ENCODE measurements around the gene DEPDC7. TPM values are rescaled to one million over a fixed set of nuclear protein-coding genes. Genes with fewer than 3 reads are reported as not detected.
"Not testable (repeated sequence)": the region's sequence is repeated elsewhere in the genome, so short reads cannot be mapped to it uniquely, and the experiment has no call there.

The DEPDC7 gene
- total and polyA plus RNA-seq, 2 experiments from 2014 or later = 8.6 to 10.9 TPM

- TF ChIP-seq CREB1 (CRISPR knock-in tag; IDR thresholded peaks at IDR 0.05; ENCODE audit: low read depth) = no peak
- H3K27ac Mint-ChIP-seq = no peak overlapping the region
- no peaks in the 10 kb centered on the region for H3K9me2 ChIP-seq (ENCODE audit: insufficient read depth)
- H3K4me3 Mint-ChIP-seq = no peak overlapping the region
- H4K20me1 ChIP-seq (replicated peaks; ENCODE audit: insufficient read depth) = no peaks in the 10 kb centered on the region
- DNase-seq (ENCODE audit: low spot score) = no peak
- no peaks in the 10 kb centered on the region for H3F3A ChIP-seq (replicated peaks; ENCODE audit: low read depth)
- ATAC-seq = no peak
- no peaks in the 10 kb centered on the region for H3K9me3 Mint-ChIP-seq
- peaks cover 10% of the 10 kb centered on the region; the same call in 1 of the 2 replicates for H3K4me1 ChIP-seq (ENCODE audit: insufficient read depth)
- H3K27me3 Mint-ChIP-seq (ENCODE audit: insufficient read depth, low read depth, poor library complexity) = no peaks in the 10 kb centered on the region
- H3K79me2 ChIP-seq (replicated peaks; ENCODE audit: insufficient read depth) = no peaks in the 10 kb centered on the region
- no peak overlapping the region for H2AFZ ChIP-seq
- peaks cover 10% of the 10 kb centered on the region for H3K4me1 Mint-ChIP-seq
- H3K36me3 Mint-ChIP-seq (ENCODE audit: low read depth) = no peaks in the 10 kb centered on the region; the same call in 2 of the 3 replicates
- no peaks in the 10 kb centered on the region; the same call in 1 of the 2 replicates for H3K36me3 ChIP-seq (ENCODE audit: insufficient read depth)
- no peak overlapping the region for H3K4me3 ChIP-seq
- H3K27ac ChIP-seq (ENCODE audit: low read depth) = no peak overlapping the region
- H3K27me3 ChIP-seq (ENCODE audit: insufficient read depth) = no peaks in the 10 kb centered on the region
- H3K4me2 ChIP-seq = no peak overlapping the region
These were observed 12.8 kb downstream of the DEPDC7 start for GRCh38 chr11:33028537-33028914.

DNA sequence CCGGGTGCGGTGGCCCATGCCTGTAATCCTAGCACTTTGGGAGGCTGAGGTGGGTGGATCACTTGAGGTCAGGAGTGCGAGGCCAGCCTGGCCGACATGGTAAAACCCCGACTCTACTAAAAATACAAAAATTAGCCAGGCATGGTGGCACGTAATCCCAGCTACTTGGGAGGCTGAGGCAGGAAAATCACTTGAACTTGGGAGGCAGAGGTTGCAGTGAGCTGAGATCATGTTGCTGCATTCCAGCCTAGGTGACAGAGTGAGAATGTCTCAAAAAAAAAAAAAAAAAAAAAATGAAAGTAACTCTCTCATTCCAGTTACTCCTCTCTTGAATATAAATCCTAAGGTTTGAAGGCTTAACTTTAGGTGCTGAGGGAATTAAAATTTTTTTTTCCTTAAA, 13.5 kb downstream of the DEPDC7 start:
- H3K36me3 ChIP-seq (ENCODE audit: insufficient read depth); H3F3A ChIP-seq (replicated peaks; ENCODE audit: low read depth); H3K27ac Mint-ChIP-seq; H4K20me1 ChIP-seq (replicated peaks; ENCODE audit: insufficient read depth); H3K36me3 Mint-ChIP-seq (ENCODE audit: low read depth); H3K27ac ChIP-seq (ENCODE audit: low read depth); H3K4me3 Mint-ChIP-seq; DNase-seq (ENCODE audit: low spot score); H3K9me2 ChIP-seq (ENCODE audit: insufficient read depth); H2AFZ ChIP-seq; H3K79me2 ChIP-seq (replicated peaks; ENCODE audit: insufficient read depth); H3K4me1 Mint-ChIP-seq; H3K27me3 ChIP-seq (ENCODE audit: insufficient read depth); H3K27me3 Mint-ChIP-seq (ENCODE audit: insufficient read depth, low read depth, poor library complexity); H3K9me3 Mint-ChIP-seq; H3K4me3 ChIP-seq; H3K4me2 ChIP-seq; ATAC-seq: not testable (repeated sequence)
- peaks cover 10% of the 10 kb centered on the region; the same call in 1 of the 2 replicates for H3K4me1 ChIP-seq (ENCODE audit: insufficient read depth)

DNA sequence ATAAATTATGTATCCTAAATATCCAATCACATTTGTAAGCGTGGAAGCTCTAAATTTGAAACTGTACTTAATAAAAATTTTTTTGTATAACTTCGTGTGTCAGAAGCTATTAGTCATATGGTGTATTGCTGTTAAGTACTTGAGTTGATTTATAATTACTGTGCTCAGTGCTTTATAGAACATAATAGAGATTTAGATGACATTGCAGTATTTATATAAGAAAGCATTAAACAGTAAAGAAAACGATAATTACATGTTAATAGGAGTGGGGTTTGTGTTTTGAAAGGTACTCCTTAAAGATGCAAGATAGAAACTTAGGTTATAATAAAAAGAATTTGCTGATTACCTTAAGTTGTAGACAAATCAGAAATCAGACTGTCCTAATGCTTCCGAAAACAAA, 17.8 kb downstream of the DEPDC7 start:
- Histone ChIP-seq H3K4me3 (no peak overlapping the region), H3K9me2 (ENCODE audit: insufficient read depth) (no peaks in the 10 kb centered on the region), H4K20me1 (replicated peaks; ENCODE audit: insufficient read depth) (no peaks in the 10 kb centered on the region), H3F3A (replicated peaks; ENCODE audit: low read depth) (no peaks in the 10 kb centered on the region), H3K36me3 (ENCODE audit: insufficient read depth) (no peaks in the 10 kb centered on the region; the same call in 1 of the 2 replicates), H2AFZ (no peak overlapping the region), H3K4me1 (ENCODE audit: insufficient read depth) (no peaks in the 10 kb centered on the region), H3K79me2 (replicated peaks; ENCODE audit: insufficient read depth) (no peaks in the 10 kb centered on the region), H3K27me3 (ENCODE audit: insufficient read depth) (no peaks in the 10 kb centered on the region), H3K4me2 (no peak overlapping the region), H3K27ac (ENCODE audit: low read depth) (no peak overlapping the region)
- ATAC-seq (no peak), DNase-seq (ENCODE audit: low spot score) (no peak)
- no peak for TF ChIP-seq JUNB (IDR thresholded peaks at IDR 0.05; ENCODE audit: unreplicated experiment)
- Mint-ChIP-seq H3K9me3 (no peaks in the 10 kb centered on the region), H3K27me3 (ENCODE audit: insufficient read depth, low read depth, poor library complexity) (no peaks in the 10 kb centered on the region), H3K27ac (no peak overlapping the region), H3K4me1 (no peaks in the 10 kb centered on the region), H3K4me3 (no peak overlapping the region), H3K36me3 (ENCODE audit: low read depth) (no peaks in the 10 kb centered on the region; the same call in 2 of the 3 replicates)

GRCh38 chr11:33035011-33035410, 19.3 kb downstream of the DEPDC7 start:
- H3K4me2 ChIP-seq = no peak overlapping the region
- no peaks in the 10 kb centered on the region for H3K4me1 Mint-ChIP-seq
- TF ChIP-seq, protein P1, sequence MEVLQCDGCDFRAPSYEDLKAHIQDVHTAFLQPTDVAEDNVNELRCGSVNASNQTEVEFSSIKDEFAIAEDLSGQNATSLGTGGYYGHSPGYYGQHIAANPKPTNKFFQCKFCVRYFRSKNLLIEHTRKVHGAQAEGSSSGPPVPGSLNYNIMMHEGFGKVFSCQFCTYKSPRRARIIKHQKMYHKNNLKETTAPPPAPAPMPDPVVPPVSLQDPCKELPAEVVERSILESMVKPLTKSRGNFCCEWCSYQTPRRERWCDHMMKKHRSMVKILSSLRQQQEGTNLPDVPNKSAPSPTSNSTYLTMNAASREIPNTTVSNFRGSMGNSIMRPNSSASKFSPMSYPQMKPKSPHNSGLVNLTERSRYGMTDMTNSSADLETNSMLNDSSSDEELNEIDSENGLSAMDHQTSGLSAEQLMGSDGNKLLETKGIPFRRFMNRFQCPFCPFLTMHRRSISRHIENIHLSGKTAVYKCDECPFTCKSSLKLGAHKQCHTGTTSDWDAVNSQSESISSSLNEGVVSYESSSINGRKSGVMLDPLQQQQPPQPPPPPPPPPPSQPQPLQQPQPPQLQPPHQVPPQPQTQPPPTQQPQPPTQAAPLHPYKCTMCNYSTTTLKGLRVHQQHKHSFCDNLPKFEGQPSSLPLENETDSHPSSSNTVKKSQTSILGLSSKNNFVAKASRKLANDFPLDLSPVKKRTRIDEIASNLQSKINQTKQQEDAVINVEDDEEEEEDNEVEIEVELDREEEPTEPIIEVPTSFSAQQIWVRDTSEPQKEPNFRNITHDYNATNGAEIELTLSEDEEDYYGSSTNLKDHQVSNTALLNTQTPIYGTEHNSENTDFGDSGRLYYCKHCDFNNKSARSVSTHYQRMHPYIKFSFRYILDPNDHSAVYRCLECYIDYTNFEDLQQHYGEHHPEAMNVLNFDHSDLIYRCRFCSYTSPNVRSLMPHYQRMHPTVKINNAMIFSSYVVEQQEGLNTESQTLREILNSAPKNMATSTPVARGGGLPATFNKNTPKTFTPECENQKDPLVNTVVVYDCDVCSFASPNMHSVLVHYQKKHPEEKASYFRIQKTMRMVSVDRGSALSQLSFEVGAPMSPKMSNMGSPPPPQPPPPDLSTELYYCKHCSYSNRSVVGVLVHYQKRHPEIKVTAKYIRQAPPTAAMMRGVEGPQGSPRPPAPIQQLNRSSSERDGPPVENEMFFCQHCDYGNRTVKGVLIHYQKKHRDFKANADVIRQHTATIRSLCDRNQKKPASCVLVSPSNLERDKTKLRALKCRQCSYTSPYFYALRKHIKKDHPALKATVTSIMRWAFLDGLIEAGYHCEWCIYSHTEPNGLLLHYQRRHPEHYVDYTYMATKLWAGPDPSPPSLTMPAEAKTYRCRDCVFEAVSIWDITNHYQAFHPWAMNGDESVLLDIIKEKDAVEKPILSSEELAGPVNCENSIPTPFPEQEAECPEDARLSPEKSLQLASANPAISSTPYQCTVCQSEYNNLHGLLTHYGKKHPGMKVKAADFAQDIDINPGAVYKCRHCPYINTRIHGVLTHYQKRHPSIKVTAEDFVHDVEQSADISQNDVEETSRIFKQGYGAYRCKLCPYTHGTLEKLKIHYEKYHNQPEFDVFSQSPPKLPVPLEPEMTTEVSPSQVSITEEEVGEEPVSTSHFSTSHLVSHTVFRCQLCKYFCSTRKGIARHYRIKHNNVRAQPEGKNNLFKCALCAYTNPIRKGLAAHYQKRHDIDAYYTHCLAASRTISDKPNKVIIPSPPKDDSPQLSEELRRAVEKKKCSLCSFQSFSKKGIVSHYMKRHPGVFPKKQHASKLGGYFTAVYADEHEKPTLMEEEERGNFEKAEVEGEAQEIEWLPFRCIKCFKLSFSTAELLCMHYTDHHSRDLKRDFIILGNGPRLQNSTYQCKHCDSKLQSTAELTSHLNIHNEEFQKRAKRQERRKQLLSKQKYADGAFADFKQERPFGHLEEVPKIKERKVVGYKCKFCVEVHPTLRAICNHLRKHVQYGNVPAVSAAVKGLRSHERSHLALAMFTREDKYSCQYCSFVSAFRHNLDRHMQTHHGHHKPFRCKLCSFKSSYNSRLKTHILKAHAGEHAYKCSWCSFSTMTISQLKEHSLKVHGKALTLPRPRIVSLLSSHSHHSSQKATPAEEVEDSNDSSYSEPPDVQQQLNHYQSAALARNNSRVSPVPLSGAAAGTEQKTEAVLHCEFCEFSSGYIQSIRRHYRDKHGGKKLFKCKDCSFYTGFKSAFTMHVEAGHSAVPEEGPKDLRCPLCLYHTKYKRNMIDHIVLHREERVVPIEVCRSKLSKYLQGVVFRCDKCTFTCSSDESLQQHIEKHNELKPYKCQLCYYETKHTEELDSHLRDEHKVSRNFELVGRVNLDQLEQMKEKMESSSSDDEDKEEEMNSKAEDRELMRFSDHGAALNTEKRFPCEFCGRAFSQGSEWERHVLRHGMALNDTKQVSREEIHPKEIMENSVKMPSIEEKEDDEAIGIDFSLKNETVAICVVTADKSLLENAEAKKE (CRISPR knock-in tag; IDR thresholded peaks at IDR 0.05) = no peak

More at GRCh38 chr11:33035011-33035410, 19.3 kb downstream of the DEPDC7 start:
- Mint-ChIP-seq H3K36me3 (ENCODE audit: low read depth) (no peaks in the 10 kb centered on the region; the same call in 2 of the 3 replicates), H3K27me3 (ENCODE audit: insufficient read depth, low read depth, poor library complexity) (peaks cover 5% of the 10 kb centered on the region), H3K27ac (no peak overlapping the region), H3K9me3 (no peaks in the 10 kb centered on the region), H3K4me3 (no peak overlapping the region)
- no peak overlapping the region for H3K4me3 ChIP-seq
- H3K79me2 ChIP-seq (replicated peaks; ENCODE audit: insufficient read depth) = no peaks in the 10 kb centered on the region
- no peaks in the 10 kb centered on the region; the same call in 1 of the 2 replicates for H3K36me3 ChIP-seq (ENCODE audit: insufficient read depth)
- no peaks in the 10 kb centered on the region for H3K27me3 ChIP-seq (ENCODE audit: insufficient read depth)
- H3K4me1 ChIP-seq (ENCODE audit: insufficient read depth) = no peaks in the 10 kb centered on the region
- ATAC-seq (no peak), DNase-seq (ENCODE audit: low spot score) (no peak)
- no peak overlapping the region for H2AFZ ChIP-seq
- no peak overlapping the region for H3K27ac ChIP-seq (ENCODE audit: low read depth)
- no peaks in the 10 kb centered on the region for H3K9me2 ChIP-seq (ENCODE audit: insufficient read depth)
- H4K20me1 ChIP-seq (replicated peaks; ENCODE audit: insufficient read depth) = no peaks in the 10 kb centered on the region
- H3F3A ChIP-seq (replicated peaks; ENCODE audit: low read depth) = no peaks in the 10 kb centered on the region; the same call in 1 of the 2 replicates
